OCI-LY1 (cell line): ENCODE measurements around the gene GTPBP1.

Source experiments
- CTCF ChIP-seq: fragments of 200-600 bp; sonication (generic), shearing (Covaris generic); IDR thresholded peaks from 2 replicates; pipeline ENCODE4 v1.5.1; 2017; ENCODE audit warnings: mild to moderate bottlenecking, antibody characterized with exemption, low read length, moderate library complexity, mixed read lengths
- EZH2 ChIP-seq: fragments of 200-600 bp; sonication (generic), shearing (Covaris generic); IDR thresholded peaks from 2 replicates; pipeline ENCODE4 v1.8.0; 2017; ENCODE audit warnings: borderline replicate concordance, mixed run types, mild to moderate bottlenecking, antibody characterized with exemption, low read length, moderate library complexity, mixed read lengths

DNA sequence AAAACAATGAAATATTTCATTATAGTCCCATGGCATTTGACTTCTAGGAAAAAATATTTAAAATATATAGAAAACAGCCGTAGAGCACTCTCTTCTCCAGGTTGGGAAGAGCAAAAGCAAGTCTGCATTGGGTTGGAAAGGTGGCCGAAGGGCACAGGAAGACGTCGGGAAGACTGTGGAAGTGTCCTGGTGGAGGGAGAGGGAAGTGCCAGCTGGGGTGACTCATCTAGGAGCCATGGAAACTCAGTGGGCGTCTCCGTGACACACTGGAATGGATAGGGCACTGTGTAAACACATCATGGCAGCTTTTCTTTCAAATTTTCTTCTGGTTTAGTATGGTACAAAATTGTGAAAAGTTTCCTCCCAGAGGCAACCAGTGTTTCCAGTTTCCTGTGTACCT is 12.7 kb downstream of the GTPBP1 start:
- no peak for TF ChIP-seq CTCF
- no peak for TF ChIP-seq EZH2
